ENCODE results near the gene TSG101.

DNA sequence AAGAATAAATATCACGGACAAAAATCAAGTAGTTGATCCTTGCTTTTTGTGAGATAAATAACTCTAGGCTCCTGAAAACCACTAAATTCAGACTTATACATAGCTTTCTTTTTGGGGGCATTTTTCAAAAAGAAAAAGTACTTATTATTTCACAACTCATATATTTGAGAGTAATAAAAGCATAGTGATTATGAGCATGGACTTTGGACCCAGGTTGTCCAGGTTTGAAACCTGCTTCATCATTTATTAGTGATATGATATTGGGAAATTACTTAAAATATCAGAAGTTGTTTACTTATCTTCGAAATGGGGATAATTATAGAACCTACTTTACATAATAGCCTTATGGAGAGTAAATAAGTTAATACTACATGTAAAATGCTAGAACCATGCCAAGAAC is 88.1 kb downstream of the TSG101 start:
- TF ChIP-seq, protein P1, sequence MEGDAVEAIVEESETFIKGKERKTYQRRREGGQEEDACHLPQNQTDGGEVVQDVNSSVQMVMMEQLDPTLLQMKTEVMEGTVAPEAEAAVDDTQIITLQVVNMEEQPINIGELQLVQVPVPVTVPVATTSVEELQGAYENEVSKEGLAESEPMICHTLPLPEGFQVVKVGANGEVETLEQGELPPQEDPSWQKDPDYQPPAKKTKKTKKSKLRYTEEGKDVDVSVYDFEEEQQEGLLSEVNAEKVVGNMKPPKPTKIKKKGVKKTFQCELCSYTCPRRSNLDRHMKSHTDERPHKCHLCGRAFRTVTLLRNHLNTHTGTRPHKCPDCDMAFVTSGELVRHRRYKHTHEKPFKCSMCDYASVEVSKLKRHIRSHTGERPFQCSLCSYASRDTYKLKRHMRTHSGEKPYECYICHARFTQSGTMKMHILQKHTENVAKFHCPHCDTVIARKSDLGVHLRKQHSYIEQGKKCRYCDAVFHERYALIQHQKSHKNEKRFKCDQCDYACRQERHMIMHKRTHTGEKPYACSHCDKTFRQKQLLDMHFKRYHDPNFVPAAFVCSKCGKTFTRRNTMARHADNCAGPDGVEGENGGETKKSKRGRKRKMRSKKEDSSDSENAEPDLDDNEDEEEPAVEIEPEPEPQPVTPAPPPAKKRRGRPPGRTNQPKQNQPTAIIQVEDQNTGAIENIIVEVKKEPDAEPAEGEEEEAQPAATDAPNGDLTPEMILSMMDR (optimal IDR thresholded peaks at IDR 0.05 in 1 of 3, IDR thresholded peaks at IDR 0.05 in 1 of 3, conservative IDR thresholded peaks at IDR 0.05 in 1 of 3; ENCODE audit: extremely low read depth in 1 of 3, insufficient read depth in 2 of 3, low read length in 3 of 3): no peak
- TF ChIP-seq EZH2 (IDR thresholded peaks at IDR 0.05; ENCODE audit: low read length): no peak

Data from keratinocyte (primary cell).